Activated naive CD4-positive, alpha-beta T cell treated with anti-CD3 and anti-CD28 coated beads, Interleukin-2, amount 50 U/mL, for 24 hours (primary cell): ENCODE measurements around the gene MDN1.
"Not testable (repeated sequence)": the region's sequence is repeated elsewhere in the genome, so short reads cannot be mapped to it uniquely, and the experiment has no call there.

Source experiments
- H3K27ac Mint-ChIP-seq: one replicate; pipeline ENCODE4 v1.8.0; 2021; ENCODE audit warnings: mild to moderate bottlenecking, mixed read lengths
- H3K27me3 Mint-ChIP-seq: one replicate; pipeline ENCODE4 v1.8.0; 2021; ENCODE audit warnings: mixed read lengths
- H3K36me3 Mint-ChIP-seq: one replicate; pipeline ENCODE4 v1.8.0; 2021; ENCODE audit warnings: mixed read lengths
- H3K4me1 Mint-ChIP-seq: one replicate; pipeline ENCODE4 v1.8.0; 2021; ENCODE audit warnings: mixed read lengths
- H3K4me3 Mint-ChIP-seq: one replicate; pipeline ENCODE4 v1.8.0; 2021; ENCODE audit warnings: mild to moderate bottlenecking, mixed read lengths
- H3K9me3 Mint-ChIP-seq: one replicate; pipeline ENCODE4 v1.8.0; 2021; ENCODE audit warnings: mixed read lengths

MDN1 gene

DNA sequence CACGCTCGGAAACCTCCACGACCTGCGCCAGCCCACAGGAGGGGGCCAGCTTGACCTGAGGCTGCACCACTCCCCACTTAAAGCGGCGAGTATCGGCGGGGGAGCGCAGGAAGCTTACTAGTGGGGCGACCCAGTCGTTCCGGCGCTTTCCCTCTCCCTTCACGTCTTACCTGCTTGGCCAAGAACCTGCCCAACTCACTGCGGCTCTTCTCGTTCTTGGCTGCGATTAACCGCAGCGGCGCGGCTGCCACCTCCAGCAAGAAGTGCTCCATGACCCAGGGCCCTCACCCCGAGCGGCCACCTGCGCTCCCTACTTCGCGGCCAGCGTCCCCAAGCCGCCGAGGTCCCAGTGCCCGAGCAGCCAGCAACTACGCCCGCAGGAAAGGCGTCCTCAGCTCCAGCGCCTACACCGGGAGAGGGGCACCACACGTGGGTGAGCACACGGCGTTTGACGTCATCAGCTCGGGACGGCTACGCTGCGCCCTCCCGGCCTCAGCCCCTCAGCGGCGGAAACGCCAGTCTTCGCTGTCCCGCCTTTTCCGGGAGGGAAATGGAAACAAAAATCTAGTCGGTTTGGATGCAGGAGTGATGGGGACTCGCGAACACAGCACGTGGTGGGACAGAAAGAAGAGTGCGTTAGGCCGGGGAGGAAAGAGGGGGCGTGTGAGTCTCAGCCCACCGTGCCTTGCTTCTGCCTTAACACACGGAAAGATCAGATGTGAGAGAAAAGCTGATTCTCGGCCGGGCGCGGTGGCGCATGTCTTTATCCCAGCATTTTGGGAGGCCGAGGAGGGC is at the start of gene MDN1:
Gene MDN1 (minus strand): TSS at position 459 of the 795 bp plus-strand sequence. CDS start 187 bp downstream, at position 272.
- Mint-ChIP-seq H3K27me3 (no peaks in the 10 kb centered on the region), H3K27ac (peak within 1 kb of the TSS; percentile 100), H3K36me3 (peaks cover 5% of the 10 kb centered on the region), H3K4me3 (peak within 1 kb of the TSS; percentile 97), H3K4me1 (peaks cover 27% of the 10 kb centered on the region), H3K9me3 (no peaks in the 10 kb centered on the region)

GRCh38 chr6:89866024-89866678 is 46.6 kb upstream of the MDN1 start:
- Mint-ChIP-seq H3K27me3 (no peaks in the 10 kb centered on the region), H3K4me3 (no peak overlapping the region), H3K27ac (no peak overlapping the region), H3K36me3 (peaks cover 40% of the 10 kb centered on the region), H3K4me1 (peaks cover 5% of the 10 kb centered on the region), H3K9me3 (peaks cover 6% of the 10 kb centered on the region)

DNA sequence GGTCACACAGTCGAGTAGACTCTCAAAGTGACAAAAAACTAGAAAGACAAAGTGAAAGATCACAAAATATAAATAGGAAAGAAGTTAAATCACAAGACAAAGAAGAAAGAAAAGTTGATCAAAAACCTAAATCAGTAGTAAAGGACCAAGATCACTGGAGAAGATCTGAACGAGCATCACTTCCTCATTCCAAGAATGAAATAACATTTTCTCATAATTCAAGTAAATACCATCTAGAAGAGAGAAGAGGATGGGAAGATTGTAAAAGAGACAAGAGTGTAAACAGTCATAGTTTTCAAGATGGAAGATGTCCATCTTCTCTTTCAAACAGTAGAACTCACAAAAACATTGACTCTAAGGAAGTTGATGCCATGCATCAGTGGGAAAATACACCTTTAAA is 43.1 kb upstream of the MDN1 start:
- H3K4me1 Mint-ChIP-seq = peaks cover 6% of the 10 kb centered on the region

GRCh38 chr6:89862273-89862672 is 42.7 kb upstream of the MDN1 start:
- no peak overlapping the region for H3K27ac Mint-ChIP-seq

More for the DNA sequence above, 43.1 kb upstream of the MDN1 start:
- peaks cover 36% of the 10 kb centered on the region for H3K36me3 Mint-ChIP-seq
- H3K4me3 Mint-ChIP-seq = no peak overlapping the region
- peaks cover 6% of the 10 kb centered on the region for H3K9me3 Mint-ChIP-seq
- no peak overlapping the region for H3K27ac Mint-ChIP-seq
- no peaks in the 10 kb centered on the region for H3K27me3 Mint-ChIP-seq

GRCh38 chr6:89859744-89860143 is 40.1 kb upstream of the MDN1 start:
- H3K4me3 Mint-ChIP-seq = no peak overlapping the region
- H3K9me3 Mint-ChIP-seq = peaks cover 6% of the 10 kb centered on the region
- H3K27me3 Mint-ChIP-seq = no peaks in the 10 kb centered on the region
- H3K27ac Mint-ChIP-seq = peak overlapping the region; percentile 18
- H3K36me3 Mint-ChIP-seq = peaks cover 34% of the 10 kb centered on the region
- H3K4me1 Mint-ChIP-seq = peaks cover 6% of the 10 kb centered on the region

More at GRCh38 chr6:89862273-89862672, 42.7 kb upstream of the MDN1 start:
- peaks cover 6% of the 10 kb centered on the region for H3K9me3 Mint-ChIP-seq
- H3K36me3 Mint-ChIP-seq = peaks cover 33% of the 10 kb centered on the region
- H3K27me3 Mint-ChIP-seq = no peaks in the 10 kb centered on the region
- peaks cover 6% of the 10 kb centered on the region for H3K4me1 Mint-ChIP-seq
- no peak overlapping the region for H3K4me3 Mint-ChIP-seq

- Mint-ChIP-seq H3K27me3 (no peaks in the 10 kb centered on the region), H3K27ac (no peak overlapping the region), H3K4me3 (no peak overlapping the region), H3K9me3 (peaks cover 6% of the 10 kb centered on the region), H3K36me3 (peaks cover 33% of the 10 kb centered on the region), H3K4me1 (peaks cover 6% of the 10 kb centered on the region)
Measured at GRCh38 chr6:89858041-89858440, 38.4 kb upstream of the MDN1 start.

GRCh38 chr6:89853068-89853467 is 33.5 kb upstream of the MDN1 start:
- no peak overlapping the region for H3K27ac Mint-ChIP-seq
- H3K9me3 Mint-ChIP-seq = no peaks in the 10 kb centered on the region
- no peak overlapping the region for H3K4me3 Mint-ChIP-seq
- peaks cover 16% of the 10 kb centered on the region for H3K36me3 Mint-ChIP-seq
- H3K27me3 Mint-ChIP-seq = no peaks in the 10 kb centered on the region
- H3K4me1 Mint-ChIP-seq = peaks cover 13% of the 10 kb centered on the region

- H3K4me1 Mint-ChIP-seq = peaks cover 31% of the 10 kb centered on the region
- H3K27me3 Mint-ChIP-seq, H3K27ac Mint-ChIP-seq, H3K4me3 Mint-ChIP-seq, H3K9me3 Mint-ChIP-seq, H3K36me3 Mint-ChIP-seq: not testable (repeated sequence)
Measured at GRCh38 chr6:89847513-89847912, 27.9 kb upstream of the MDN1 start.

- H3K27ac Mint-ChIP-seq = no peak overlapping the region
- no peaks in the 10 kb centered on the region for H3K27me3 Mint-ChIP-seq
- H3K4me3 Mint-ChIP-seq = no peak overlapping the region
- H3K36me3 Mint-ChIP-seq = peaks cover 4% of the 10 kb centered on the region
- H3K9me3 Mint-ChIP-seq = no peaks in the 10 kb centered on the region
- peaks cover 42% of the 10 kb centered on the region for H3K4me1 Mint-ChIP-seq
Measured at GRCh38 chr6:89843070-89843469, 23.5 kb upstream of the MDN1 start.

DNA sequence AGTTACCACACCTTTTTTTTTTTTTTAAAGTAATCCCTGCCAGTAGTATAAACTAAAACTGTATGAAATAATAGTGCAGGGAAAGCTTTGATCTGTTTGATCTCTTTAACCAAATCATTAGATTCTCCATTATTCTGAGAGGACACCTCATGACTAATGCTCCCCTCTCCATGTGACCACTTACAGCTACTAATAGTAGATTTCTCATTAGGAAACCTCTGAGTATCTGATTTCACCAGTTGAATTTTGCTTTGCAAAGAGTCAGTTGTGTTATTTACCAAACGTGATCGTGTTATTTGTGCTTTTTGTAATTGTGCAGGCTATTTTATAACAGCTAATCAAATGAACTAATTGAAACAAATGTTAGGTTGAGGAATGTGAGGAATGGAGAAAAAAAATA is 22.6 kb upstream of the MDN1 start:
- H3K27me3 Mint-ChIP-seq = no peaks in the 10 kb centered on the region
- no peaks in the 10 kb centered on the region for H3K9me3 Mint-ChIP-seq
- peaks cover 45% of the 10 kb centered on the region for H3K4me1 Mint-ChIP-seq
- peak overlapping the region; percentile 55 for H3K27ac Mint-ChIP-seq
- H3K36me3 Mint-ChIP-seq = peaks cover 6% of the 10 kb centered on the region
- H3K4me3 Mint-ChIP-seq = no peak overlapping the region

- Mint-ChIP-seq H3K27ac (no peak overlapping the region), H3K4me1 (peaks cover 58% of the 10 kb centered on the region), H3K36me3 (peaks cover 12% of the 10 kb centered on the region), H3K4me3 (no peak overlapping the region), H3K27me3 (no peaks in the 10 kb centered on the region), H3K9me3 (no peaks in the 10 kb centered on the region)
Measured at GRCh38 chr6:89840538-89840937, 20.9 kb upstream of the MDN1 start.

DNA sequence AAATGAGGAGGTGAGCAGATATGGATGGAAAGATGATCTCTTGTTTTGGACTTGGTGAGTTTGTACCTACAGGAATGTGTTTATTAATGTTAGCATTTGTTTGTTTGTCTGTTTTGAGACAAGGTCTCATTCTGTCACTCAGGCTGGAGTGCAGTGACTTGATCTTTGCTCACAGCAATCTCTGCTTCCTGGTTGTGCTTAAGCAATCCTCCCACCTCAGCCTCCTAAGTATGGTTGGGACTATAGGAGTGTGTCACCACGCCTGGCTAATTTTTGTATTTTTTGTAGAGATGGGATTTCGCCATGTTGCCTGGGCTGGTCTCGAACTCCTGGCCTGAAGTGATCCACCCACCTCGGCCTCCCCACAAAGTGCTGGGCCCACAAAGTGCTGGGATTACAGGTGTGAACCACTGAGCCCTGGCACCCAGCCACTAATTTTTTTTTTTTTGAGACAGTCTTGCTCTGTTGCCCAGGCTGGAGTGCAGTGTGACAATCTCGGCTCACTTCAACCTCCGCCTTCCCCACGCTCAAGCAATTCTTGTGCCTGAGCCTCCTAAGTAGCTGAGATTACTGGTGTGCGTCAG is 17.1 kb upstream of the MDN1 start:
- H3K27me3 Mint-ChIP-seq = no peaks in the 10 kb centered on the region
- no peaks in the 10 kb centered on the region for H3K9me3 Mint-ChIP-seq
- H3K36me3 Mint-ChIP-seq = peaks cover 19% of the 10 kb centered on the region
- H3K4me3 Mint-ChIP-seq = no peak overlapping the region
- peaks cover 57% of the 10 kb centered on the region for H3K4me1 Mint-ChIP-seq
- H3K27ac Mint-ChIP-seq = peak overlapping the region; percentile 52

DNA sequence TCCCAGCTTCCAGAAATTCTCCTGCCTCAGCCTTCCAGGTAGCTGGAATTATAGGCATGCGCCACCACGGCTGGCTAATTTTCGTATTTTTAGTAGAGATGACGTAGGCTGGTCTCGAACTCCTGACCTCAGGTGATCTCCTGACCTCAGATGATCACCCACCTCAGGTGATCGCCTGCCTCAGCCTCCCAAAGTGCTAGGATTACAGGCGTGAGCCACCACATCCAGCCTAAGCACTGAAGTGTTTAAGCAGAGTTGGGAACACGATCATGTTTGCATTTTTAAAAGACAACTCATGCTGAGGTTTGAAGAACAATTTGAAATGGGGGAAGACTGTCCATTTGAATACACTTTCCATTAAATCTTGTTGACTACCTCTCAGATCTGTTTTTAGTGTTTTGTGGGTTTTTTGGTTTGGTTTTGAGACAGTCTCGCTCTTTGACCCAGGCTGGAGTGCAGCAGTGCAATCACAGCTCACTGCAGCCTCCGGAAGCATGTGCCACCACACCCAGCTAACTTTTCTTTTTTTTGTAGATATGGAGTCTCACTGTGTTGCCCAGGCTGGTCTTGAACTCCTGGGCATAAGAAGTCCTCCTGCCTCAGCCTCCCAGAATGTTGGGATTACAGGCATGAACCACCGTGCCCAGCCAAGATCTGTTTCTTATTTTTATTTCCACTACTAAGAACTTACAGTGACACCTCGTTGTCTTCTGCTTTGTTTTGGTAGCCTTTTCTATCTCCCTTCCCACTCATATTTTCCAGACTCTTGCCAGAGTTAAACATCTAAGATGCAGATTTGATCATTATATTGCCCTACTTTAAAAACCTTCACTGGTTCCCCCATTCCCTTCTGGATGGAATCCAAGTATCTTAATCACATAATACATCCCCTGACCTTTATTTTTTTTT is 15.5 kb upstream of the MDN1 start:
- H3K9me3 Mint-ChIP-seq = no peaks in the 10 kb centered on the region
- H3K4me3 Mint-ChIP-seq = peak overlapping the region; percentile 57
- H3K27ac Mint-ChIP-seq = peak overlapping the region; percentile 89
- H3K27me3 Mint-ChIP-seq = no peaks in the 10 kb centered on the region
- H3K4me1 Mint-ChIP-seq = peaks cover 61% of the 10 kb centered on the region
- H3K36me3 Mint-ChIP-seq = peaks cover 19% of the 10 kb centered on the region

- Mint-ChIP-seq H3K4me3 (peak overlapping the region; percentile 96), H3K9me3 (no peaks in the 10 kb centered on the region), H3K27ac (peak overlapping the region; percentile 80), H3K36me3 (peaks cover 6% of the 10 kb centered on the region), H3K4me1 (peaks cover 35% of the 10 kb centered on the region), H3K27me3 (no peaks in the 10 kb centered on the region)
Measured at GRCh38 chr6:89830170-89830809, 10.7 kb upstream of the MDN1 start.
